ENCODE data around the gene PHRF1. TPM values are rescaled to one million over a fixed set of nuclear protein-coding genes. Genes with fewer than 3 reads are reported as not detected.

PHRF1 gene
- total RNA-seq, 1 donor from 2014 or later: 21.1 TPM

GRCh38 chr11:579830-580601, 3.7 kb downstream of the PHRF1 start:
- FAIRE-seq (peak; percentile 60), DNase-seq (ENCODE audit: low read depth) (no peak)
- Histone ChIP-seq H3K36me3 (ENCODE audit: control insufficient read depth, insufficient read depth, low read length) (peaks cover 14% of the 10 kb centered on the region), H3K4me3 (ENCODE audit: low read depth, low read length) (no peak overlapping the region), H3K27me3 (ENCODE audit: control insufficient read depth, insufficient read depth, low read length) (no peaks in the 10 kb centered on the region)
- TF ChIP-seq CTCF (IDR thresholded peaks at IDR 0.05; ENCODE audit: insufficient read depth, low read length, severe bottlenecking): no peak

DNA sequence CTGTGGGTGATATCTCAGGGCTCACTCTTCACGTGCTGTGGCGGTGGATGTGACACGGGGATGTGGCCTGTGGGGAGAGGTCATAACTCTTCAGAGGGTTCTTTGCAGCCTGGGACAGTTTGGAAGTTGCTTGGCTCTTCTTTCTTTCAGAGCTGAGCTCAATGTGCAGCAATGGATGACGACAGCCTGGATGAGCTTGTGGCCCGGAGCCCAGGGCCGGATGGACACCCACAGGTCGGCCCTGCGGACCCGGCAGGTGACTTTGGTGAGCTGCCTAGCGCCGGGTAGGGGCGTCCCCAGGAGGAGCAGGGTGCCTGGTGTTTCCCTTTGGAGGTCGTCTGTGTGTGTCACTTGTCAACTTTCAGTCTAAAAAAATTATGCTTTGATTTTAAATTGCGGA, 5.1 kb downstream of the PHRF1 start:
- Histone ChIP-seq H3K27me3 (ENCODE audit: control insufficient read depth, insufficient read depth, low read length) (no peaks in the 10 kb centered on the region), H3K4me3 (ENCODE audit: low read depth, low read length) (no peak overlapping the region), H3K36me3 (ENCODE audit: control insufficient read depth, insufficient read depth, low read length) (peaks cover 16% of the 10 kb centered on the region)
- DNase-seq (ENCODE audit: low read depth): no peak
- no peak for TF ChIP-seq CTCF (IDR thresholded peaks at IDR 0.05; ENCODE audit: insufficient read depth, low read length, severe bottlenecking)
- no peak for FAIRE-seq

- peaks cover 20% of the 10 kb centered on the region for H3K36me3 ChIP-seq (ENCODE audit: control insufficient read depth, insufficient read depth, low read length)
- no peak for FAIRE-seq
Observed at GRCh38 chr11:581752-582151, 5.5 kb downstream of the PHRF1 start.

DNA sequence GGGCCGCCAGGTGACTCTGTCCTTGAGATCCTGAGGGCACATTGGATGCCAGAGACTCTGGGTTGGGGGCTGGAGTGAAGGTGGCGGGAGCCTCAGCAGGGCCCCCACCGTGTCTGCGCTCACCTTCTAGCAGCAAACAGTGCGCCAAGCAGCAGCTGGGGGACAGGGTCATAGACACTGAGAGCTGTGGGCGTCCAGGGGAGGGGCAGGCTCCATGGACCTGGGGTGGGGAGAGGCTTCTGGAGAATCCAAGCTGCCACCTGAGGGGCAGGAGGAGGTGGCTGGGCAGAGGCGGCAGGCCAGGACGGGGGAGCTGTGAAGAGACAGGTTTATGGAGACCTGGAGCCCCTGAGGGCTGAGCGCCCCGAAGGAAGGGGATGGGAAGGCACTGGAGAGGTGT, 8.0 kb downstream of the PHRF1 start:
- no peak for TF ChIP-seq CTCF (IDR thresholded peaks at IDR 0.05; ENCODE audit: insufficient read depth, low read length, severe bottlenecking)
- Histone ChIP-seq H3K27me3 (ENCODE audit: control insufficient read depth, insufficient read depth, low read length) (no peaks in the 10 kb centered on the region), H3K4me3 (ENCODE audit: low read depth, low read length) (no peak overlapping the region), H3K36me3 (ENCODE audit: control insufficient read depth, insufficient read depth, low read length) (peaks cover 30% of the 10 kb centered on the region)
- DNase-seq (ENCODE audit: low read depth) (no peak), FAIRE-seq (no peak)

More at GRCh38 chr11:581752-582151, 5.5 kb downstream of the PHRF1 start:
- Histone ChIP-seq H3K27me3 (ENCODE audit: control insufficient read depth, insufficient read depth, low read length) (no peaks in the 10 kb centered on the region), H3K4me3 (ENCODE audit: low read depth, low read length) (no peak overlapping the region)
- TF ChIP-seq CTCF (IDR thresholded peaks at IDR 0.05; ENCODE audit: insufficient read depth, low read length, severe bottlenecking): no peak
- no peak for DNase-seq (ENCODE audit: low read depth)

- Histone ChIP-seq H3K4me3 (ENCODE audit: low read depth, low read length) (no peak overlapping the region), H3K27me3 (ENCODE audit: control insufficient read depth, insufficient read depth, low read length) (no peaks in the 10 kb centered on the region), H3K36me3 (ENCODE audit: control insufficient read depth, insufficient read depth, low read length) (peaks cover 38% of the 10 kb centered on the region)
- no peak for FAIRE-seq
- no peak for DNase-seq (ENCODE audit: low read depth)
- TF ChIP-seq CTCF (IDR thresholded peaks at IDR 0.05; ENCODE audit: insufficient read depth, low read length, severe bottlenecking): no peak
Observed at GRCh38 chr11:586376-587316, 10.4 kb downstream of the PHRF1 start.
